ENCODE results near the gene MKX.

Gene MKX

DNA sequence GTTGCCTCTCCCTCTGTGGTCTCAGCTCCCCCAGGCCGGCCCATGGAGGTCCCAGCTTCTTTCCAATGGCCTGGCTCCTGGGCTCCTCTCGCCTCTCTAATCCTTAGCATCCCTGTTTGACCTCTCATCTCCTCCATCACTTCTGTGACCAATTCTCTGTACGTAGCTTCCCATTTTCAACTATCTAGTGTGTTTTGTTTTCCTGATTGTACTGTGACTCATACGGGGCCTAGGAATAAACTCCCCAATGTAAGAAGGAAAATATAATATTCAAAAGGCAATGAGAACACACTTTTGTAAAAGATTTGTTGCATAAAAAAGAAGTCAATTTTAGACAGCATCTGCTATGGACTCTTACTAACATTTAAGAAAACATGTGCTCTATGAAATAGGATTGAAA lies 90.3 kb downstream of the MKX start:
- no peak for DNase-seq (ENCODE audit: low read depth in 3 of 3, low spot score in 1 of 3)

DNA sequence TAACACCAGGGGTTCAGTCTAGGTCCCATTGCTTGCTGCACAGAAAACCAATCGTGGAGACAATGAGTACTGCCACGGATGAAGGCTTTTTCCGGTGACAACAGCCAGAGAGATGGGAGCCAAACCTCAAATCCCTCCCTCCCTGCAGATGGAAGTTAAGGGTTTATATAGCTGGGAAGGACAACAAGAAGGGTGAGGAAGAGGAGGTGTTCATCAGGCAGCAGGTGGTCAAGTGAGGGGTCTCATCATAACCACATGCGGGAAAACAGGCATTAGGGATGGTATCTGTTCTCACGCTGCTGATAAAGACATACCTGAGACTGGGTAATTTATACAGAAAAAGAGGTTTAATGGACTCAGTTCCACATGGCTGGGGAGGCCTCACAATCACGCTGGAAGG lies 91.3 kb downstream of the MKX start:
- no peak for DNase-seq (ENCODE audit: low read depth in 3 of 3, low spot score in 1 of 3)

DNA sequence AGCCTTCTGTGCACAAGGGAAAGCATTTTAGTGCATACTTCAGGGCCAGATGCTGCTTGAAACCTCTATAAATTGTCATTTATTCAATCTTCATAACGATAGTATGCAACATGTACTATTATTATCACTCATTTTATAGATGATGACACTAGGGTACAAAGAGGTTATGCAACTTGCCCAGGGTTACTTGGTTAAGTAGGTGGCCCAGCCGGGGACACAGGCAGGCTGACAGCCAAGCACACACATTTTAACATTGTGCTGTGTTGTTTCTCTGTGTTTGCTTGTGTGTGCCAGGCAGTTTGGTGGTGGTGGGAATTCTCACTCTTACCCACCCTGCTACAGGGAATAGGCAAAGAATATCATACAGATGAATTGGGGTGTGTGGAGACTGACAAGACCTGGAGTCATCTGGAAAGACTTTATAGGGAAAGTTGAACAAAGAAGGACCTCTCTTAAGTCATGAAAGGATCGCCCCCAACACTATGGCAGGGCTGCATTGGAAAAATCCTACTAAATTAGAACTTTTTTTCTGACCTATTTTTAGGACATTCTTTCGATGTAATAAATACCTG lies 98.9 kb downstream of the MKX start:
- no peak for DNase-seq (ENCODE audit: low read depth in 3 of 3, low spot score in 1 of 3)

DNA sequence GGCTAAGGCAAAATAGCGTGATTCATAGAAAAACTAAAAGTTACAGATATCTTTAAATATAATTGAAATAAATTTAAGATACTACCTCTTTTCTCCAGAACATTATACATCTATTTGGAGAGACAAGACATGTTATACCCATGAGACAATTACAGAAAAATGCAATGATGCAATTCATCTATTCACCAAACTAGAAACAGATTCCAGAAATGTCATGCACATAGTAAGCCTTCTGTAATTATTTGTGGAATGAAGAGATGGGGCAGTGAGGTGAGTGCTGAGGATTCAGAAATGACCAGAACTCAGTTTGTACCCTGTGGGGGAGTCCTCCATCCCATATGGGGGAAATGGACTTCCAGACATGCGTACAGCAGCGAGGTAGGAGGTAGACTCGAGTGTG lies 99.4 kb downstream of the MKX start:
- DNase-seq (ENCODE audit: low read depth in 3 of 3, low spot score in 1 of 3) = no peak

DNA sequence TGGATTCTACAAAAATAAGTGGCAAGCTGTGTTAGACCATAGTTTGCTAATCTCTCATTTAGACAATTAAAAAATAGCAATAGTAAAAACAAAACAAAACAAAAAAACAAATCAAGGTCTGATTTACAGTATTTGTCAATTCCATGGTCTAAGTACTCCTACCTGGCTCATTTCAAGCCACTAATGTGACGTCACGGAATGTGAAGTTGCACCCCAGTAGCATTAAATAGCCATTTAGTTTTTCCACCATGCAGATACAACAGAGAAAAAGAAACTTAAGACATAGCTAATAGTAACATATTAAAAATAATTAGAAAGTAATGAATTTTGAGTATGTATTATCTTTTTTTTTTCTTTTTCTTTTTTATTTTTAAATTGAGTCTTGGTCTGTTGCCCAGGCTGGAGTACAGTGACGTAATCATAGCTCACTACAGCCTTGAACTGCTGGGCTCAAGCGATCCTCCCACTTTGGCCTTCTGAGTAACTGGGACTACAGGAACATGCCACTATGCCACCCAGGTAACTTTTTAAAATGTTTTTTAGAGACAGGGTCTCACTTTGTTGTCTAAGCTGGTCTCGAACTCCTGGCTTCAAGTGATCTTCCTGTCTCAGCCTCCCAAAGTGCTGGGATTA lies 101.2 kb downstream of the MKX start:
- no peak for DNase-seq (ENCODE audit: low read depth in 3 of 3, low spot score in 1 of 3)

DNA sequence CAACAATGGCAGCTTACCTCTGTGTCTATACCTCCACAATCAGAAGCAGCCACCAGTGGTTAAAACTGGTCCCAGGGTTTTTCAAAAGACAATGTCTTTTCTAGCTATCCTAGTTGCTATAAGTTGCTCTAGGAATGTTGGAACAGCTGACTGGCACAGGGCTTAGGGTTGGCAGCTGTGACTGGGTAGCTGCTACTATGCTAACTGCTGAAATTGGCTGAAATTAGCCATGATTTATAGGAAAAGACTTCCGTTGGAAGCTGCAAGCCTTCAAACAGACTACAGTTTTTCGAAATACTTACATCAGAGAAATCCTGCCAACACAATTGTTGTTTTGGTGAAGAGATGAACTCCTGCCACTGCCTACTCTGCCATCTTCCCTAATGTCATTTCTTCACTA lies 102.3 kb downstream of the MKX start:
- no peak for DNase-seq (ENCODE audit: low read depth in 3 of 3, low spot score in 1 of 3)

DNA sequence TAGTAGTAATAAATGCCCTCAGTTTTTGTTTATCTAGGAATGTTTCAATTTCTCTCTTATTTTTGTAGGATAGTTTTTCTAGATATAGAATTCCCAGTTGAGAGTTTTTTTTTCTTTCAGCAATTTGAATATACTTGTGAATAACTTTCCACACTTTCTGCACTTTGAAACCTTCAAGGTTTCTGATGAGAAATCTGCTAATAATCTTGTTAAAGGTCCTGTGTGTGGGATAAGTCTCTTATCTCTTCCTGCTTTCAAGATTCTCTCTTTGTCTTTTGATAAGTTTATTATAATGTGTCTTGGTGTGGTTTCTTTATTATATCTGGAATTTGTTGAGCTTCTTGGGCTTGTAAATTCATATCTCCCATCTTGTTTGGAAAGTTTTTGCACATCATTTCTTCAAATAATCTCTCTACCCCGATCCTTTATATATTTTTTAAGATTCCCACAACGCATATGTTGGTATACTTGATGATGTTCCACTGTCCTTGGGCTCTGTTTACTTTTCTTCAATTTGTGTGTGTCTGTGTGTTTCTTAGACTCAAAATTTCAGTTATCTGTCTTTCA lies 103.5 kb downstream of the MKX start:
- DNase-seq (ENCODE audit: low read depth in 3 of 3, low spot score in 1 of 3) = no peak

DNA sequence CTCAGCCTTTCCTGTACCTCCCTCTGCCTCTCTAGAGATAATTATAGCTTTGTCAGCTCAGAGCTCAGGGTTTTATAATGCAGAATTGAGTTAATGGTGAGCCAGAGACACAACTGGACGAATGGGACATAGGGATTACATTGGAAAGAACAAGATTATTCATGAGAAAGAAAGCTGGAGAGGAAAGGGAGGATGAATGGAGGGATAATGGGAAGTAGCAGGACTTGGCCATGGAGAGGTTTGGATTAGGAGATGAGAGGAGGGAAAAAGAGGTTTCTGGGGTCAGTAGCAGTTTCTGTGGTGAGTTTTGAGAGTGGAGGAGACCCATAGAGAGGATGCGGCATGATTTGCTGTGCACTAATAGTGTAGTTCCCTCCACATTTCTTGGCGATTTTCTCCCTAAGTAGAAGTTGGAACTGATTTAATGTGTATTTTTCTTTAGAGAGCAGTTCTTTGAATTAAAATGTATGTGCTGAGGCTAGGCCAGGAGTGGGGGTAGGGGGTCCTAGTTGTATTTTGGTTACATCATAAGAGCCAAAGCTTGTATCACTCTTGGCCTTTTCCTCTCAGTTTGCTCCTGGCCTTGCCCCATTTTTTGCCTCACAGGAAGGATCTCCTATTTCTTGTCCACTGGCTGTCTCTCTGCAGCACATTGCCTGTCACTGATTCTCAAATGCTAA lies 107.4 kb downstream of the MKX start:
- DNase-seq (ENCODE audit: low read depth in 3 of 3, low spot score in 1 of 3) = no peak

DNA sequence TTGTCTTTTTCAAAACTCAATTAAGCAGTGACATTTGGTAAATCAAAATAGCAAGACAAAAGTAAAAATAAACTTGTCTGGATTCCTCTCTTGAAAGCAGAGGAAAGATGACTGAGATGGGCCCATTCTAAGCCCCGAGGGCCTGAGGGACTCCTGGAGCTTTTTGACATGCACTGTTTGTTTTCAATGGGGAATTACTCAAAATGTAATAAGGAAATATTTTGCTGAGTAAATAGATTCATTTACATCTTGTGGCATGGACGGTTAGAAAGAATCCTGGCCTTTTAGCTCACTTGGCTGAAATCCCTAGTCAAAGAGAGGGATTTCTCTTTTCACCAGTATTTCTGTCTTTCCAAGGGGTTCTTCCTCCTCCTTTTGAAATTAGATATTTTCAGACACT lies 108.0 kb downstream of the MKX start:
- DNase-seq (ENCODE audit: low read depth in 3 of 3, low spot score in 1 of 3) = no peak

DNA sequence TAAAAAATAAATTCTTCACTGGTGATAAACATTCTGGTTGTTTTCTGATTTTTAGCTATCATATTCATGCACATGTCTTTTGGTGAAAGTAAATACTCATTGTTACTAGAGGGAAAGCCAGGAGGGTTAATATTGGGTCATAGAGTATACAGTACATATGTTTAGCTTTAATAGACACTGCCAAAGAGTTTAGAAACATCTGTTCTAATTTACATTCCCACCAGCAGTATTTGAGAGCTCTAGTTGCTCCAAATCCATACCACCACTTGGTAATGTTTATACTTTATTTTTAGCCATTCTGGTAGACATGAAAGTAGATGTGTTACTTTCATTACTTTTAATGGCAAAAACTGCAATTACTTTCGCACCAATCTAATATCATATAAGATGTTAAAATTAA lies 108.8 kb downstream of the MKX start:
- DNase-seq (ENCODE audit: low read depth in 3 of 3, low spot score in 1 of 3) = no peak

DNA sequence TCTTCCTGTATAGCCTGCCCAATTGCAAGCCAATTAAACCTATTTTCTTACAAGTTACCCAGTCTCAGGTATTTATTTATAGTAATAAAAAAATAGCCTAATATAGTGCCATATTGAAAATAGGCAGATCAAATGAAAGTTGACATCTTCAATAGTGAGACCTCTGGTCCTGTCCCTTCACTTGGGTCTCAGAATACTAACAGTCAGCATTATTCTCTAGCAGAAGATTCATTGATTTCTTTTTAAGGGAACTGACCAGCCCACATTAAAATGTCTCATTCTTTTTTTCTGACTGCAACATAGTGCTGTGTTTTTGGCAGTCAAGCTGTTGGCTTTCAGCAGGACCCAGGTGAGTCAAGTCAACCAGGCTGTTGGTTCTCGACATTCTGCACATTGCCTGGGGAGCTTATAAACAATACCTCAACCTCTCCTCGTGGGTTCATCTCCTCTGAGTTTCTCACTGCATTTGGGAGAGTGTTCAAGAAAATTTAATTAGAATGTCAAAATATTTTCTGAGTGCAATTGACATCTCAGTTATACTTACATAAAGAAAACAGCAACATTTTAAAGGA lies 109.8 kb downstream of the MKX start:
- no peak for DNase-seq (ENCODE audit: low read depth in 3 of 3, low spot score in 1 of 3)

DNA sequence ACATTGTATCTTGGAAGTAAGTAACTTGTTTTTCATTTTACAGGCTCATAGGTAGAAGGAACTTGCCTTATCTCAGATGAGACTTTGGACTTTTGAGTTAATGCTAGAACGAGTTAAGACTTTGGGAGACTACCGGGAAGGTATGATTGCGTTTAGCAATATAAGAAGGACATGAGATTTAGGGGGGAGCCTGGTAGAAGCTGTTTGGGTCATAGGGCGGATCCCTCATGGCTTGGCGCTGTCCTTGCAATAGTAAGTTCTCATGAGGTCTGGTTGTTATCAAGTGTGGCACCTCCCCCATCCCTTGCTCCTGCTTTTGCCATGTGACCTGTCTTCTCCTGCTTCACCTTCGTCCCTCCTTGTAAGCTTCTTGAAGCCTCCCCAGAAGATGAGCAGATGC lies 110.3 kb downstream of the MKX start:
- no peak for DNase-seq (ENCODE audit: low read depth in 3 of 3, low spot score in 1 of 3)

DNA sequence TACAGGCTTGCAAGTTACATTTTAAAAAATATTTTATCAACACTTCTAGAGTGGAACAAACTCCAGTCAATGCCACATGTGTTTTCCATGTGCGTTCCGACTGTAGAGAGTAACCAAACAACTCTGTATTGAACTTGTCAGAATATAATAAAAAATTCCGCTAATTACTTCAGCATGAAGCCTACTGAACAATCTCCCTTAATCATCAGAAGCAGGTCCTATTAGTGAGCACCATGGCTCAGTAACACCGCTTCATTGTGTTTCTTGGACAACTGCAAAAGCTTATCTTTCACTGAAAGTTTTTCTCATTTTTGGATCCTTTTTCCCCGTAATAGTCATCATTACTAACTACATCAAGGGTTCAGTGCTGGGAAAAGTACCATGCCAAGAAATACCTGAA lies 117.0 kb downstream of the MKX start:
- no peak for DNase-seq (ENCODE audit: low read depth in 3 of 3, low spot score in 1 of 3)

DNA sequence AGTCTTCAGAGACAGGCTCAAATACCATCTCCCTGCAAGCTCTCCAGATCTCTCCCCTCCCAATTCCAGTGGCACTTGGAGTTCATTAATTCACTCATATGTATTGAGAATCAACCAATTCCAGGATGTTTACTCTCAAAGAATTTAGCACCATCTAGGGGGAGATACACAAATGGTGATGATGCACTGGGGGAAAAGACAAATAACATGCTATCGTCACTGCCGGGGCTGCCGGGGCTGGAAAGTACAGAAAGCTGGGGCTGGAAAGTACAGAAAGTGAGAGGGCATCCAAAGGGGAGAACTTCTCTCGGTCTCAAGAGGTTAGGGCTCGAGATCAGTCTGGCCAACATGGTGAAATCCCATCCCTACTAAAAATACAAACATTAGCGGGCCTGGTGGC lies 118.7 kb downstream of the MKX start:
- DNase-seq (ENCODE audit: low read depth in 3 of 3, low spot score in 1 of 3) = no peak

DNA sequence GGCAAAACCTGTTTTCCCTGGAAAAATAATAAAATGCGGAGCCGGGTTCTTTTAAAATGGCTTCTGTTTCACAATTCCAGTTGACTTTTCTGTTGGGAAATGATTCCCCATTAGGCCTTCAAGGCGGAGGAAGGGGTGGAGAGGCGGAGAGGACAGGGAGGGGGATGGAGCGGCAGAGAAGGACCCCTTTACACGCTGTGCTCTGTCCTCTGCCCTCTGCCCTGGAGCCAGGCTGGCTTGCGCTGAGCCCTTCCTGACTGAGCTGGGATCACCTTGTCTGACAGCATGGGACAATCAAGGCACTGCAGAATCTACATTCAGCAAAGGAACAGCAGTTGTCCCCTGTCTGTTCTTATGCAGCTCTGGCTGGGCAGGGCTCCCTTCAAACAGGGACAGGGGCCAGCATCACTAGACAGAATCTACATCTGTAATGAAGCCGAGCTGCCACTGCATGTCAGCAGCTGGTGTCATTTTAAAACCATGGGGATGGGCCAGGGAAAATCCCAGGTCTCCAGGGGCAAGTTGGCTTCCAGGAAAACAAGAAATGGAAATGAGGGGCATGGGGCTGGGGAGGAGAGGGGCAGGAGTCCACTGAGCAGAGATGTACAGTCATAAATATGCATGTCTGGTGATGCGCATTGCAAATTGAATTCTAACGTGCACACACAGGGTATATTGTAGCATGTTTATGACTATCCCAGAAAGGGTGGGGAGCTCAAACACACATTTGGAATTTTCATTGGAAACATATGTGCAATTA lies 120.0 kb downstream of the MKX start:
- DNase-seq (ENCODE audit: low read depth in 3 of 3, low spot score in 1 of 3) = no peak

DNA sequence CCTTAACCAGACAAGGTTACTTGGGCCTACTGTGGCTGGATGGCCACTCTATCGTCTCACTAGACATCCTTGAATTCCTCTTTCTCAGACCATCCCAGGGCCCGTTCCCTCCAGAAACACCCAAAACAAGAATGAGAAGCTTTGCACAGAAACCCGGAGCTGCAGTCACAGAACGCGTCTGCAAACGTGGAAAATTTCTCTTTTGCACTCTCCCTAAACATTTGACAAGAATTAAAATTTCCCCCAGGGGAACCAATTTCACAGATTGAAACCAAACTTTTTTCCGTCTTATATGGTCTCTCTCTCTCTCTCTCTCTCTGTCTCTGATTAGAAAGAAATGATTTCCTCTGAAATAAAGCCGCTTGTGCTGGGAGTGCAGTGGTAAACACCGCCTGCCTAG lies 120.7 kb downstream of the MKX start:
- no peak for DNase-seq (ENCODE audit: low read depth in 3 of 3, low spot score in 1 of 3)
